PFSK-1 (cell line): ENCODE results near the gene SETD2.

ENCODE experiments used
- FOXP2 ChIP-seq: optimal IDR thresholded peaks from 2 replicates; pipeline ENCODE3; 2011; ENCODE audit warnings: borderline replicate concordance, control low read depth, inconsistent platforms; ENCODE audit not compliant: insufficient read depth; ENCODE audit errors: extremely low read length, extremely low read depth
- POLR2AphosphoS5 ChIP-seq: IDR thresholded peaks from 2 replicates; pipeline ENCODE4 v1.6.1; 2012; ENCODE audit warnings: low read depth, mild to moderate bottlenecking, control low read depth, low read length, moderate library complexity
- REST ChIP-seq, 2 experiments: IDR thresholded peaks; 2 replicates each; pipeline versions ENCODE4 v1.6.1 to v1.8.0; 2011 to 2012; ENCODE audit warnings: low read depth in 2 of 2, low read length in 2 of 2, control low read depth in 1 of 2, inconsistent platforms in 1 of 2, mild to moderate bottlenecking in 1 of 2, moderate library complexity in 1 of 2; ENCODE audit not compliant: insufficient read depth in 1 of 2
- SIN3A ChIP-seq: IDR thresholded peaks from 2 replicates; pipeline ENCODE4 v1.6.1; 2012; ENCODE audit warnings: mild to moderate bottlenecking, low read length, moderate library complexity, borderline replicate concordance; ENCODE audit not compliant: insufficient read depth
- TAF1 ChIP-seq: IDR thresholded peaks from 2 replicates; pipeline ENCODE4 v1.6.1; 2012; ENCODE audit warnings: low read length, control low read depth, borderline replicate concordance; ENCODE audit not compliant: insufficient read depth

The SETD2 gene

GRCh38 chr3:47034868-47035489 lies 128.9 kb downstream of the SETD2 start:
- TF ChIP-seq TAF1 (no peak), SIN3A (no peak), POLR2AphosphoS5 (no peak), REST (IDR thresholded peaks at IDR 0.05; ENCODE audit: insufficient read depth in 1 of 2, low read depth in 2 of 2, low read length in 2 of 2) (no peak), FOXP2 (no peak)

- TF ChIP-seq TAF1 (no peak), SIN3A (no peak), FOXP2 (no peak), REST (IDR thresholded peaks at IDR 0.05; ENCODE audit: insufficient read depth in 1 of 2, low read depth in 2 of 2, low read length in 2 of 2) (no peak), POLR2AphosphoS5 (no peak)
These were observed 135.2 kb downstream of the SETD2 start for GRCh38 chr3:47028667-47029066.

GRCh38 chr3:47028146-47028545 lies 135.8 kb downstream of the SETD2 start:
- no peak for TF ChIP-seq SIN3A
- no peak for TF ChIP-seq FOXP2
- TF ChIP-seq POLR2AphosphoS5 = no peak
- no peak for TF ChIP-seq TAF1
- TF ChIP-seq REST (IDR thresholded peaks at IDR 0.05; ENCODE audit: insufficient read depth in 1 of 2, low read depth in 2 of 2, low read length in 2 of 2) = no peak

GRCh38 chr3:47024932-47025331 lies 139.0 kb downstream of the SETD2 start:
- no peak for TF ChIP-seq SIN3A

GRCh38 chr3:47022641-47023071 lies 141.3 kb downstream of the SETD2 start:
- TF ChIP-seq FOXP2 (no peak), REST (IDR thresholded peaks at IDR 0.05; ENCODE audit: insufficient read depth in 1 of 2, low read depth in 2 of 2, low read length in 2 of 2) (no peak), TAF1 (no peak), SIN3A (no peak), POLR2AphosphoS5 (no peak)
